HG03103 (cell line): ENCODE measurements around the gene LYPD6.

Source experiments
- ATAC-seq: cut with Tn5 transposase; IDR thresholded peaks from one replicate; pipeline ENCODE4 v1.9.1; 2021; ENCODE audit warnings: low read depth; ENCODE audit not compliant: unreplicated experiment

The LYPD6 gene

DNA sequence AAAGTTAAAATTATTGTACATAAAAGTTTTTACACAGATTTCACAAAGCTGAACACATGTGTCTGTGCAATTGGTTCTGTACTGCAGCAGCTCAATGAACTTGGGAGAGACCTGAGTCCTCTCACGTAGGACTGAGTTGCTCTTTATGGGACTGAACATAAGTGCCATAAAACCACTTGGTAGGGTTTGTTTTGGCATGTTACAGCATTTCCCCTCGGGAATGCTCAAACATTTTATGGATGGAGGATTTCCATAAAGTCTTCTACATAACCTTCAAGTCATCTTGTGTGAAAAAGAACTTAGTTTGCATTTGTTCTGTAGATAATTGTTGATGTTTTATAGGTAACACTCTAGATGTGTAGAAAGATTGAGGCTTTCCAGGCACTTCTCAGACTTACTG lies 15.9 kb downstream of the LYPD6 start:
- ATAC-seq, result no peak

DNA sequence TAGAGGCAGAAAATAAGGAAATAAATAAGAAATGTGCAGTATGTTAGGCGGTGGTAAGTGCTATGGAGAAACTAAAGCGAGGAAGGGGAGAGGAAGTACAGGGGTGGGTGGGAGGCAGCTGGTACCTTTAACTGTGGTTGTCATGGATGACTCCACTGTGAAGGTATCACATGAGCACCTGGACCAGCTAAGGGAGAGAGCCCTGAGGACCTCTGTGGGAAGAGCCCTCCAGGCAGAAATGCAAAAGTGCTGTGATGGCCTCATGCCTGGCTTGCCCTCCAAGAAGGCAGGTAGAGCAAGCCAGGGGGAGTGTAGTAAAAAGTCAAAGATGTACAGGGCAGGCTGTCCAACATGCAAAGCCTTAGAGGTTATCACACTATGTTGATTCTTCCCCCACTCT lies 17.9 kb downstream of the LYPD6 start:
- ATAC-seq, result no peak

DNA sequence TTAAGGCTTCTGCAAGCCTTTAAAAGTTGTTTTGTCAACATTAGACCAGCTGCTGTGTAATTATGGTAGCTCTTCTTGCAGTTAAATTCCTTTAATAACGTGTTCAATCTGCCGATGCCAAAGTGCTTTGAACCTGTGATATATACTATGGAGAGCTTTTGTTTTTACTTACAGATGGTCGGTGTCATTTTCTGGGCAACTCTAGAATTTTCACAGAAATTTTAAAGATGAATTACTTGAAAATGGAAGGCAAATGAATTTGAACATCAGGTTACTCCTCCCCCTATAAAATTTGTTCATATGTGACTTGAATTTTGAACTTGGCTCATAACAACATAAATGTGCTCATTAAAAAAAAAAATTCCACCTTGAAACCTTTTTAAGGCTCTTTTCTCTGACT lies 23.0 kb downstream of the LYPD6 start:
- ATAC-seq, result no peak

DNA sequence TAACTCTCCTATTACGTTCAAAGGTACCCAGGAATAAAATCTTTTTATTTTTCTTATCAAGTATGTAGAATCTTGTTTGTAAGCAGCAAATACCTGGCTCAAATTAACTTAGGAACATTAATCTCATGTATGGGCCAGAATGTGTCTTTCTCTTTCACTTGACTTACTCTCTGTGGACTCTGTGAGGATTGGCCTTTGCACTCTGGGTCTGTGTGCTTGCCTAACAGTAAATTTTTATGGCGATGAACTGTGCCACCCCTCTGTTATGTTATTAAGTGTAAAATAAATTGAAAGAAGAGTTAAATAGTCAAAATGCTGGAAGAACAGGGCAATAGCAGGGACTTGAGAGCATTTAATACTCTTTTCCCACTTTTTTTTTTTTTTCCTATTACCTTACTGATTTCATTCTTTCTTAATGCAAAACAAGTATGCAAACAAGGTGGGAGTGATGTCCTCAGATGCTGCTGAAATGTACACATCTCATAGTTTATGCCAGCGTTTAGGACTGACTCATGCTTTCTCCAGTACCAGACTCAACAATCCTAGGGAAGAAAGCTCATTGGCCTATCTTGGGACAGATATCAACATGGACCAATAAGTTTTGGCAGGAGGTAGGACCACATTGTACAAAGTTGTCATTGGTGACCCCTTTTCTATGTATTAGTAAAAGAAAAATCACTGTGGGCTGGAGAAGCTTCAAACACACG lies 25.5 kb downstream of the LYPD6 start:
- ATAC-seq, result no peak

DNA sequence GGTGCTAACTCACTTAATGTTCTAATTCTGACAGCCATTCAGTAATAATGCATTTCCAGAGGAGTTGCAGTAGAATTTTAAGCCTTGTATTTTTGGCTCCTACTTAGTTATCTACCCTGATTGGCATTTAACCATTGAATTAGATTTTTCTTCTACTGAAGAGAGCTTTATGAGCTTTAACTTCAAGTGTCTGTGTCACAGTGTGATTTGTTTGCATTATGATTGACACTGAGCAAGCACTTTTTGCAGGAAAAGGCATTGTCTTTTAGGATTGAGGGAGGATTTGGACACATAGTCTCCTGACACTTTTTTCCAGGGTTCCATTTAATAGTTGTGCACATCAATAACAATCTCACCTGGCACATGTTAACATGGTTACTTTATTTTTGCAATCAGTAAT lies 26.7 kb downstream of the LYPD6 start:
- no peak for ATAC-seq

DNA sequence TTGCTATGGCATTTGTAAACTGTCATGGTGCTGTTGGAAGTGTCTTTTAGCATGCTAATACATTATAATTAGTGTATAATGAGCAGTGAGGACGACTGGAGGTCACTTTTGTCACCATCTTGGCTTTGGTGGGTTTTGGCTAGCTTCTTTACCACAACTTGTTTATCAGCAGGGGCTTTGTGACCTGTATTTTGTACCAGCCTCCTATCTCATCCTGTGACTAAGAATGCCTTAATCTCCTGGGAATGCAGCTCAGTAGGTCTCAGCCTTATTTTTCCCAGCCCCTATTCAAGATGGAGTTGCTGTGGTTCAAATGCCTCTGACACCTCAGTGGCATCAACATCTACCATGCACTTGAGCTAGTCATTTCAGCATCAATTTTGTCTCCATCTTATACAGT lies 29.7 kb downstream of the LYPD6 start:
- no peak for ATAC-seq

DNA sequence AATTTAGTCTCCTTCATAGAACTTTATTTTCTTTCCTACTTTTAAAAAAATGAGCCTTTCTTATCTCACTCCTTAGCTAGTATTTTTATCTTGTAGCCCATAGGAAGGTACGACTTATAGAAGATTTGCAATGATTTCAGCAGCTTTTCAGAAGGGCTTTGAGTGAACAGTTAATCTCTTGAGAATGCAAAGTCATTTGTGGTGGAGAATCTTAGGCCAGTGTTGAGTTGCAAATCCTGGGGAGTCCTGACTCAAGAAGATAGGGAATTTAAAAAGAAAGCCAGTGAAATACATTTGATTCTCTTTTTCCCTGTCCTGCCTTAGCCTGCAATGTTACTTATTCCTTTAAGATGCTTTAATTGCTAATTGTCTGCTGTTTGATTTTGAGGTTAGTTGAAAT lies 33.6 kb downstream of the LYPD6 start:
- ATAC-seq, result no peak

DNA sequence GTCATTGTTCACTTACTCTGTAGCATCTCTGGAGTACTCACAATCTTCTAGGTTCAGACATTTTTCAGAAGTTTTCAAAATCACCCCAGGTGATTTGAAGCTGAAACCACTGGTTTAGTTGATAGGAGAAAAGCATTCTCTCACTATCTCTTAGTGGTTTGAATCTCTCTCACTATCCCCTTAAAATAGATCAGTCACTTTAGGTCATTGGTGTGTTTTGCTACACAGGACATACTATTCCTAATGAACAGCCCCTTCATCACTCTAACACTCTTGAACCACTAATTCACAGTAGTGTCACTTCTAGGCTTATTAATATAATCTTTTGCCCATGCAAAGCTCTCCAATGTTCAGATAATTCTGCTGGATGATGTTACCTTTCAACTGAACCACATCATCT lies 34.5 kb downstream of the LYPD6 start:
- no peak for ATAC-seq

DNA sequence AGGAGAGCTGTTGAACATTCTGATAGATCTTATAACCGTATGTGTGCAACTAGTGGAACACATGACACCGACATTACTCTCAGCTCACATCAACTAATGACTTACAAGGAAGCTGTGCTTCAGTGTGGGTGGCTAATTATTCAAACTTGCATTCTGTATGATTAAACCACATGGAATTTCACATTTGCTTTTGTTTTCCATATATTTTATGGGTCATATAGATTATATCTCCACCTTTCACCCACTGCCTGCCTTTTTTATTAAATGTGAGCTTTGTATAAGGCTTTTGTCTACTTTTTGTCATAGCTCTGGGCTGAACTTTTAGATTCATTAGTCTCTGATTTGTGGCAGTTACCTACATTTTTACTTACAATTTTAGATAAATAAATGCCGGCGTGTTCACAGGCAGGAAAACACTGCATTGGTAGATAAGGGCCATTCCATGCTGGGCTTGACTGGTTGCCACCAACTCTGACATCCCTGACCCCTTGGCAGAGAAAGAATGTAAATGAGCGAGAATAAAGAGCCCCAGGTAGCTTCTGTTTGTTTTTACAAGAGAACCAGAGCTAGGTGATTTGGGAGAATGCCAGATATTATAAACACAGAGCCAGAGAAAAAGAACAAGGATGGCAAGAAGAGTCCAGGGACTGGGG lies 35.7 kb downstream of the LYPD6 start:
- no peak for ATAC-seq

DNA sequence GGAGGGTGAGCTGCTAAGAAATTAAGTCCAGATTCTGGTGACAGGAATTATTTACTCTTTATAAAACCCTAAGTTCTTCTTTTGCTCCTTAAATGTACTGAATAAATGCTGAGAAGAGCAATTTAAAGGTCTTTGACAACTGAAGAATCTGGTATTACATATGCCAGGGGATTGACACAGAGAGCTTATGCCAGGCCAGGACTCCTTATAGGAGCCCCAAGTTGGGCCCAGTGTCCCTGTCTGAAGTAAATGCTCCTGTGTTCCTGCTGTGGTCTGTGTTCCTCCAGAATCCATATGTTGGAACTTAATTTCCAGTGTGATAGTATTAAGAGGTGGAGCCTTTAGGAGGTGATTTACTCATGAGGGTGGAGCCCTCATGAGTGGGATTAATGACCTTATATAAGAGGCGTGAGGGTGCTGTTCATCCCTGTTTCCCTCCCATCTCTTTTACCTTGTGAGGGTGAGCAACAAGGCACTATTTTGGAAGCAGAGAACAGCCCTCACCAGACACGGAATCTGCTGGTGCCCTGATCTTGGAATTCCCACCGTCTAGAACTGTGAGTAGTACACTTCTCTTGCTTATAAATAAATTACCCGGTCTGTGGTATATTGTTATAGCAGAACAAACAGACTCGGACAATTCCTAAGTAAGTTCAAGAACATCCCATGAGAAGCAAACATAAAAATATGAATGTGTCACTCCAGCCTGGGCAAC lies 39.8 kb downstream of the LYPD6 start:
- no peak for ATAC-seq

DNA sequence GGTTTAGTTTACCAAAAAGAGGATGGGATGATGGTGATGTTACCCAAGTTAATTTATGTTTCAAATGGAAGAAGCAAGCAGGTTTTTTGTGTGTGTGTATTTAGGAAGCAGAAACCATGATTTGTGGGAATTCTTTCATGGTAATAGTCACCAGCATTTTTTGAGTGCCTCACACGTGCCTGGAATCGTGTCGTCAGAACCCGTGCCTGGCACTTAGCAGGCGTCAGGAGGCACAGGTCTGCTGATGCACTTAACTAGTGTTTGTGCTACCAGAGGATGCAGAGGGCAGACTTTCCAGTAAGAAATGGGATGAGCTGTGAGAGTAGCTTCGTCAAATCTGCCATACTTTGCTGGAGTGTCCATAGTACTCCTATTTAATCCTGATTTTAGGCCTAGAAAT lies 41.1 kb downstream of the LYPD6 start:
- no peak for ATAC-seq

DNA sequence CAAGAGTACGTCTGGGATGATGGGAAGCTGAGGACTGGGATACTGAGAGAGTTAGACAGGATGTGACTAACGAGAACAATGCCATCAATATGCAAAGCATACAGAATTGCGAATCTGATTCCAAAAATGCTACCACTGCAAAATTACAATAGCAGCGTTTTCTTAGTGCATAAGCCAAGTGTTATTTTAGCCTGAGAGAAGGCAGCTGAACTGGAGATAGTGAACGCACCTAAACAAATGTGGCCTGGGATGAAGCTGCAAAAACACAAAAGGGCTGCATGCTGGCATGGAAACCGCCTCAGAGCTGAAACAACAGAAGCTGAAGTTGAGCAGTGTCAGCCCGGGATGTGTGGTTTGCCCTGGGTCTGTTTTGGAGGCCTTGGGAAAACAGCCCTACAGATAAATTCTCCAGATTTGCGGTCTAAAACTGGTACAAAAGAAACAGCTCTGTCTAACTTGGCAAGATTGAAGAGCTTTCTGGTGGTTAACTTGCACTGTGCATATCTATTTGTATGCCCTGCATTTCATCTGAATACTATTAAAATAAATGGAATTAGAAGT lies 45.5 kb downstream of the LYPD6 start:
- no peak for ATAC-seq

DNA sequence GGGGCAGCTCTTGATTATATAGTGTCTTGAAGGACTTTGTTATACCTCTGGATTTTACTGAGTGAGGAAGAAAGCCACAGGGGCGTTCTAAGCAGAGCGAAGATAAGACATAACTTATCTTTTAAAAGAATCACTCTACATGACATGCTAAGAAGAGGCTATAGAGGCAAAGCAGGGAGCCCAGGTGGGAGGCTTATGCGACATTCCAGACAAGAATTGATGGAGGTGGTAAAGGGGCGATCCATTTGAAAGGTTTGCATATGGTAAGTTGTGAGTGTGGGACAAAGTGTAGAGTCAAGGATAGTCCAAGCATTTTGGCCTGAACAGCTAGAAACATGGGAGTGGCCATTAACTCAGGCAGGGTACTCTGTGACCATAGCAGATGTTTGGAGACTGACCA lies 49.8 kb downstream of the LYPD6 start:
- ATAC-seq, result no peak

DNA sequence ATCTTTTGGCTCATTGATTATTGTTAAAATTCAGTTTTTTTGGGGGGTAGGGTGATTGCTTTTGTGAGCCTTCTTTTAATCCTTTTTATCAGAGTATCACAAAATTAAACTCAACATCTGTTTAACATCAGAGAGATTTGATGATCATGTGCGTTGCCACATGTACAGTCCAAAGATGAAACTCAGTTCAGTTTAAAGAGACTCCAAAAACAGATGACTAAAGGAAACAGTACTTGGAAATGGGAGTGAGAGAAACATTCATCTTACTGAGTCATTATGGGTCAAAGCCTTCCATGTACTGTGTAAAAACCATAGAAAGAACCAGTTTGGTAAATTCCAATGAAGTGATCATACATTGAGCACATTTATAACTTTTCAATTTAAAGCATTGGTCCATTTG lies 53.0 kb downstream of the LYPD6 start:
- ATAC-seq, result no peak

DNA sequence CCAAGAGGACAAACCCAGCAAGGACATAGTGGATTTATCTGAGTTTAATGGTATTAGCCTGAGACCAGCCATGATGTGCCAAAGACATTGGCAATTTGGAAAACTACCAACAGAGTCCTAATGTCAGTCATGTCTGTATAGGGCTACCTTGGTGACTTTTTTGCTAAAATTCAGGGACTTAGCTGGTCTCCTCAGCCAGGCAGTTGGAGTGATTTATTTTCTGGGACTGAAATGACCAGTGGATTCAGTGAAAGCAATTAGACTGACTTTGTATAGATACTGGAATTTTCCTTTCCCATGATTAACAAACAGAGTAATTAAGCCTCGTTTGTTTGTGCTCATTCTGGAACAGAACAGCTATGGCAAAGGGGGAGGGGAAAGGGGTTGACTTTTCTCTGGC lies 55.0 kb downstream of the LYPD6 start:
- no peak for ATAC-seq

DNA sequence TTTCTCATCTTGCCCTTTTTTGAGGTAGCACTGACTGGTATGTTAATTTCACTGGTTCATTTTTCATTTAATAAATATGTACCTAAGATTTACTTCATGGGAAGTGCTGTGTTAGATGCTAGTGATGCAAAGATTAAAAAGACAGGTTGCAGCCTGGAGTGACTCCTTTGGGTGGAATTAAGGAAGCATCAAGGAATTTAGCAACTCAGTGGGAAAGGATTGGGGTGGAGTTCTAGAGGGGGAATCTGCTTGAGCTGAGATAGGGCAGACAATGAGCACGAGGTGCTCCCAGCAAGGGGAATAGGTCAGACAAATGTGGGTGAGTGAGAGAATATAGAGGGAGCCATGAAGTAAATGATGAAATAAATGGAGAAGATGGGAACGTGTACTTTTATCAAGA lies 57.0 kb downstream of the LYPD6 start:
- no peak for ATAC-seq

DNA sequence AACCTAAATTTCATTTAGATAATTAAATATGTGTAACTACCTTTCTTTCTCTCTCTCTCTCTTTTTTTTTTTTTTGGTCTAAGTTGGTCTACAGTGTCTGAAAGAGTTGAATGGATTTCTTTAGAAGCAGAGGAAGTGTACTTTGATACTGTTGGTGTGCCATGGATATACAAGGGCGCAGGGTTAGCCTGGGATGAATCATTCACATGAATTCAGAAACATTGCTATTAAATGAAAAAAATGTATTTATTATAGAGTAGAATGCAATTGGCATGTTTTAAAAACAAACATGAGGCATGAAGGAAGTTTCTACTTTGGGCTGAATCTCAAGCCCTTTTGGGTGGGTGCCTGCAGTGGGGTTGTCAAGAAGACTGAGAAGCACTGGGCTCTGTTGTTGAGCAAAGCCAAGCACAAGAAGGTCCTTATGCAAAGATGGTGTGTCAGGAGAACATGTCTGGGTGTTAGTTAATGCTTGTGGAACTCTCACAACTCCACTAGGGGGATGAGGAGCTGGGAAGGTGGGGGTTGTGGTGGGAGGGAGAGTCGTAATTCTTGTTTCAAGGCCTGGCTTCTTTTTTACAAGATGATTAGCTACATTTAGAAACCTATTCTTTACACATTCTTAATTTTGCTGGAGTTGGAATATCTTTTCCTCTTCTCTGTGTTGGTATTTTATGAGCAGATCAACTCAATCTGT lies 57.9 kb downstream of the LYPD6 start:
- no peak for ATAC-seq

DNA sequence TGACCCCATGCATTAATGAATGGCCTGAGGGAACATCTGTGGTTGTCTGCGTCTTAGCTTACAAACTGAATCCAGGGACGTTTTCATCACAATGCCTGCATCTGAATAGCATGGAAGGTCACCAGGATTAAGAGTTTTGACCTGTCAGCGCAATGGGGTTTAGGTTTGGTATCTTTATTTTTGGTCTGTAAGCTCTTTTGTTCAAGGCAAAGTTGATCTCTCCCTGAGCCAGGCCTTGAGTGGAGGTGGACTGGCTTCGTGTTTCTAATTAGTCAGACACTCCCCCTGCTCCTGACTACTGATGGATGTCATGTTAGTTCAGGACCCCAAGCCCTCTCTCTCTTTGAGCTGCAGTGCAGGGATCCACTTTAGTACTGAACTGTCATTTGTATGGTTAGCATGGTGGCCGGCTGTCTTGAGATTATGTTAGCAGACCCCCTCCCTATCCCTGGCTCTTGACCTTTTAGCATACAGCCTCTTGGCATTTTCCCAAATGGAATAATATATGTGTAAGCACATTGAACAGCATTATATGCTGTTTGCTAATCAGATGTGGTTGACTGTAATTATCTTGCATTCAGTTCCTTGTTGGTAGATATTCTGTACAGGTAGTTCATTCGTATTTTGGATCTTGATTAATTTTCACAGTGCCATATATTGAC lies 59.2 kb downstream of the LYPD6 start:
- ATAC-seq, result no peak

DNA sequence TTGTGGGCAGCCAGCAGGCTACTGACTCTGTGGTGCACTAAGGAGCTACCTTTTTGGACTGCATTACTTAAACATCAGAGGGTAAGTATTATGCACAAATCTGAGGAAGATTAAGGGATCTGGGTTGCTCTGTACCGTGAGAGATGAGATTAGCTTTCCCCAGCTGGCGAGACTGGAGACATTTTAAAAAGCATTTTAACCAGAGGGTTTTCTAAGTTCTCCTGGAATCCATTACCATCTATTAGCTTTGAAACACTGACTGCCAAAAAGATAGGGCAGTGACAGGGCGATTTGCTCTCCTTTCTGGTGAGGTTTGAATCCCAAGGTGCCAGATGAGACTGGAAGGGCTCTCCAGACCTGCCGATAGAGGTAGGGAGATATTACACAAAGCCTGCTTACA lies 63.2 kb downstream of the LYPD6 start:
- no peak for ATAC-seq

DNA sequence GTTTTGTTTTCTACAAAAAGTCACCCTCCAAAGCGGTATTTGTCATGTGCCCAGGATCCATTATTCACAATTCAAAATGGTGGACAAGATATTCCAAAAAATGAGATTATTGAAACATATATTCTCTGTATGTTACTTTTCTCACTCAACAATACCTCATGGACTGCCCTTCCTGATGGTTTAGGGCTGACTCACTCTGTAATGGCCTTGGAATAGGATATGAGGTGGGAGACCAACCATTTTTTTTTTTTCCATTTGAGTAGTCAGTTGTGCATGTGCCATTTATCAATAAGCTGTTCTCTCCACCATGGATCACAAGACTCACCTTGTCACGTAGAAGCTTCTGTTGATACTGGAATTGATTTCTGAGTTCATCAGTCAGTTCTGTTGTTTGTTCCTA lies 64.5 kb downstream of the LYPD6 start:
- no peak for ATAC-seq
